HEK293 (cell line): Measurements from ENCODE around the gene DOP1B.

ENCODE experiments used
- CTCF ChIP-seq: fragments of 450-650 bp; formaldehyde crosslinking; IDR thresholded peaks from 2 replicates; pipeline ENCODE4 v1.5.1; 2016; ENCODE audit warnings: missing biosample characterization, missing genetic modification characterization
- MZF1 ChIP-seq: fragments of 450-650 bp; formaldehyde crosslinking; IDR thresholded peaks from 2 replicates; pipeline ENCODE4 v1.5.1; 2017; ENCODE audit warnings: missing biosample characterization, missing genetic modification characterization, borderline replicate concordance
- REST ChIP-seq: fragments of 450-650 bp; formaldehyde crosslinking; IDR thresholded peaks from 2 replicates; pipeline ENCODE4 v1.5.1; 2016; ENCODE audit warnings: missing biosample characterization, missing genetic modification characterization
- ZNF10 ChIP-seq: fragments of 450-650 bp; formaldehyde crosslinking; IDR thresholded peaks from 2 replicates; pipeline ENCODE4 v1.5.1; 2017; ENCODE audit warnings: missing biosample characterization, missing genetic modification characterization

GRCh38 chr21:36129219-36129618 is 27.4 kb upstream of the DOP1B start:
- no peak for TF ChIP-seq CTCF (tag by site-specific recombination)
- TF ChIP-seq REST, result no peak
- no peak for TF ChIP-seq MZF1 (tag by site-specific recombination)
- no peak for TF ChIP-seq ZNF10
